ENCODE data around the gene SCYGR8.
"Not testable (repeated sequence)": the region's sequence is repeated elsewhere in the genome, so short reads cannot be mapped to it uniquely, and the experiment has no call there.

SCYGR8 gene

DNA sequence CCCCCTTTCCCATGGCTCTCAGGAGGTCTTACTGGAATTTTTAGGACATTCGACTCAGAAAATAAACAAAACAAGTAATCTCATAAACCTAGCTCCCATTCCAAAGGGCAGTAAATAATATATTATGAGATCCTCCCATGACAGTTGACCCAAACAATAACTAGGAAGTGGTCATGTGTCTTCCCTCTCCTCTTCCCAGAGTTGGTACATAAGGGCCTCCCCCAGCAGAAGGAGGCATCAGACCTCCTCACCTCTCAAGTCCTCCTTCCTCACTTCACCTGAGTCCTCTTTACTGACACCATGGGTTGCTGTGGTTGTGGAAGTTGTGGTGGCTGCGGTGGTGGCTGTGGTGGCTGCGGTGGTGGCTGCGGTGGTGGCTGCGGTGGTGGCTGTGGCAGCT, 17.7 kb upstream of the SCYGR8 start, which contains the start of gene SCYGR7:
Gene SCYGR7 (plus strand): TSS at position 301 of the 400 bp plus-strand sequence. CDS start 0 bp downstream, at position 301.
- H3K4me1 Mint-ChIP-seq: no peaks in the 10 kb centered on the region
- peaks cover 7% of the 10 kb centered on the region for H3K27me3 Mint-ChIP-seq
- no peaks in the 10 kb centered on the region for H3K9me3 Mint-ChIP-seq
- no peaks in the 10 kb centered on the region for H3K36me3 Mint-ChIP-seq
- H3K27ac Mint-ChIP-seq: no peak within 1 kb of the TSS
- no peak within 1 kb of the TSS for H3K4me3 Mint-ChIP-seq

- Mint-ChIP-seq H3K9me3 (no peaks in the 10 kb centered on the region), H3K4me1 (no peaks in the 10 kb centered on the region), H3K36me3 (no peaks in the 10 kb centered on the region), H3K27me3 (peaks cover 2% of the 10 kb centered on the region), H3K4me3 (no peak overlapping the region), H3K27ac (no peak overlapping the region)
Measured at GRCh38 chr2:227739351-227739750, 6.3 kb upstream of the SCYGR8 start.

DNA sequence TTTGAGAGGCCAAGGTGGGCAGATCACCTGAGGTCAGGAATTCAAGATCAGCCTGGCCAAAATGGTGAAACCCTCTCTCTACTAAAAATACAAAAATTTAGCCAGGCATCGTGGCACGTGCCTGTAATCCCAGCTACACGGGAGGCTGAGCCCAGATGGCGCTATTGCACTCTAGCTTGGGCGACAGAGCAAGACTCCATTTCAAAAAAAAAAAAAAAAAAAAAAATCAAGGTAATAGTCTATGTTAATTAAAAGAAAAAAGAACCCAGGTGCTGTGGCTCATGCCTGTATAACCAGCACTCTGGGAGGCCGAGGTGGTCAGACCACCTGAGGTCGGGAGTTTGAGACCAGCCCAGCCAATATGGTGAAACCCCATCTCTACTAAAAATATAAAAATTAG, 5.0 kb upstream of the SCYGR8 start:
- H3K27ac Mint-ChIP-seq, H3K4me1 Mint-ChIP-seq, H3K9me3 Mint-ChIP-seq, H3K4me3 Mint-ChIP-seq, H3K27me3 Mint-ChIP-seq, H3K36me3 Mint-ChIP-seq: not testable (repeated sequence)

- Mint-ChIP-seq H3K27ac (no peak overlapping the region), H3K4me3 (no peak overlapping the region), H3K36me3 (no peaks in the 10 kb centered on the region), H3K4me1 (no peaks in the 10 kb centered on the region), H3K27me3 (peaks cover 2% of the 10 kb centered on the region), H3K9me3 (no peaks in the 10 kb centered on the region)
Measured at GRCh38 chr2:227748079-227748478, 2.4 kb downstream of the SCYGR8 start.

- not testable (repeated sequence) for H3K36me3 Mint-ChIP-seq, H3K4me1 Mint-ChIP-seq, H3K27me3 Mint-ChIP-seq, H3K4me3 Mint-ChIP-seq, H3K27ac Mint-ChIP-seq, H3K9me3 Mint-ChIP-seq
Measured at GRCh38 chr2:227756261-227756660, 10.6 kb downstream of the SCYGR8 start.

DNA sequence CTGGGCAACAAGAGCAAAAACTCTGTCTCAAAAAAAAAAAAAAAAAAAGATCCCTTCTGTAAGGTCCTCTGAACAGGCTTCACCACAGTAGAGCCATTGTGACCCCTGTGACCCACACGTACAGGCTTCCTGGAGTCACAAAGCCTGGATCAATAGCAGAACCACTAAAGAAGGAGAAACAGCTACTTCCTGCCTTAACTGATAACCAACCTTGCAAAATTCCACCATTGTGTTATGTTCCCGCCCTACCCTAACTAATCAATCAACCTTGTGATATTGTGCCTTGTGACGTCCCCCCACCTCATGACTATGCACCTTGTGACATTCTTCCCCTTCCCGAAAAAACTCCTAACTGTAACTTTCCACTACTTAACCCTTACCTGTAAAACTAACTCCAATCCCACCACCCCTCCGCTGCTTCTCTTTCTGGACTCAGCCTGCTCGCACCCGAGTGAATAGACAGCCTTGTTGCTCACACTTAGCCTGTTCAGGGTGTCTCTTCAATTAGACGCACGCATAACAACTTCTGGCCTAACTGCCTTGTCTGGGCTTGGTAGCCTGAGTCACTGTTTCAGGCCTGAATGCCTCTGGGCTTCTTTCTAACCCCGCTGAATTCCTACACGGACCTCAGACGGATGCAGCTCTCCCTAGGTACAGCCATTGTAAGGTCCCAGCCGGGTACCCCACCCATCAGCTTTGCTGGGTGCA, 13.9 kb downstream of the SCYGR8 start:
- no peak overlapping the region for H3K4me3 Mint-ChIP-seq
- no peak overlapping the region for H3K27ac Mint-ChIP-seq
- H3K9me3 Mint-ChIP-seq: no peaks in the 10 kb centered on the region
- H3K27me3 Mint-ChIP-seq: peaks cover 4% of the 10 kb centered on the region
- H3K36me3 Mint-ChIP-seq: no peaks in the 10 kb centered on the region
- H3K4me1 Mint-ChIP-seq: no peaks in the 10 kb centered on the region

DNA sequence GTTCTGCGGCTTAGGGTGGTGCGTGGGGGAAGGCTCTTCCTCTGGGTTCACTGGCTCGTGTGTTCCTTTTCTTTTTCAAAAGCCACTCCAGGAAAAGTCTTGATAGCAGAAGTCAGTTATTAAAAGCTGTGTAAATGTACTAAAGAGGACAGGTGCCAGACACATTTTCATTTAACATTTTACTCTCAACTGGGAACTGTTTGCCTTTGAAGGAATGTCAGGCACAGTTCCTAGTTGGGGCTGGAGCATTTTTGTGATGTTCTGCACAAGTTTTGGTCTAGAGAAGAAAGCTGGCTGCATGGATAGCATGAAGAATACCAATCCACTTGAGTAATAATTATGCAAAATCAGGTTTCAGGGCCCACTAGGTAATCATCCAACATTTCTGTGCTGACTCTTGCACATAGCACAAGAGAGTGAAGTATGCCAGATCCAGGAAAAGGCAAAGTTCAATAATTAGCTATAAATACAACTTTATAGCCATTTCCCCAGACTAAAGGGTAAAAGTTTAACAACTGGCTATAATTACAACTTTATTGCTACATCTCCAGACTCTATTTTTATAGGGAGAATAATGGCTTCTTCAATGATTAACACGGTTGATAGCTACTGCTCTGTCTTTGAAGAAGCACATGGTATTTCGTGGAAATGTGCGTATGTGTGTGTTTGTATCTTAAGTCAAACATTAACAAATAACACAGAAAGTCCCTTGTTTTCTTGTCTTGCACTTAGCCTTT, 16.2 kb downstream of the SCYGR8 start:
- H3K4me3 Mint-ChIP-seq: no peak overlapping the region
- peaks cover 4% of the 10 kb centered on the region for H3K27me3 Mint-ChIP-seq
- peaks cover 3% of the 10 kb centered on the region for H3K4me1 Mint-ChIP-seq
- no peak overlapping the region for H3K27ac Mint-ChIP-seq
- H3K9me3 Mint-ChIP-seq: no peaks in the 10 kb centered on the region
- no peaks in the 10 kb centered on the region for H3K36me3 Mint-ChIP-seq

DNA sequence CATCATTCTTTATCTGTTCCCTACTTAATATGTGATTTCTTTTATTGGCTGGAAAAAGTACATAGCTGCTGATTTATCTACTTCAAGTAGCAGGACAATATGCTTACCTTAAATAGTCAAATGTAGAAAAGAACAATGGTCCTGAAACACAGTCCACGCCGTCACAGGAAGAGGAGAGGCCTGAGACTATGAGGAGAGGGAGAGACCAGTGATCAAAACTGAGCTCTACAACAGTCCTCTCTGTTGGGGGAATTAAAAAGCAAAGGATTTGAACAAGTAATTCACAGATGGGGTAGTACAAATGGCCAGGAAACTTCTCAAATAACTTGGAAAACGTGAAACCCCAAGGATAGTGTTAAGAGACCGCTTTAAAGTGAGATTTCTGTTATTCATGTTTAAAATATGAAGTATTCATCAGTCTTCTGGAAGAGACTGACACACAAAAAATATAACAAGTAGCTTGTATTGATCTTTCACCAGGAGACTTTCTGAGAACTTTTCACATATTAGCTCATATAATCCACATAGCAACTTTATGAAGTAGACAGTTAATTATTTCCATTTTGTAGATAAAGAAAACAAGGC, 20.2 kb downstream of the SCYGR8 start:
- Mint-ChIP-seq H3K27me3 (peaks cover 1% of the 10 kb centered on the region), H3K27ac (no peak overlapping the region), H3K4me3 (no peak overlapping the region), H3K36me3 (no peaks in the 10 kb centered on the region), H3K9me3 (no peaks in the 10 kb centered on the region), H3K4me1 (peaks cover 3% of the 10 kb centered on the region)

- Mint-ChIP-seq H3K4me3 (no peak overlapping the region), H3K4me1 (peaks cover 3% of the 10 kb centered on the region), H3K27me3 (no peaks in the 10 kb centered on the region), H3K27ac (no peak overlapping the region), H3K36me3 (no peaks in the 10 kb centered on the region), H3K9me3 (no peaks in the 10 kb centered on the region)
Measured at GRCh38 chr2:227766373-227766883, 20.7 kb downstream of the SCYGR8 start.

DNA sequence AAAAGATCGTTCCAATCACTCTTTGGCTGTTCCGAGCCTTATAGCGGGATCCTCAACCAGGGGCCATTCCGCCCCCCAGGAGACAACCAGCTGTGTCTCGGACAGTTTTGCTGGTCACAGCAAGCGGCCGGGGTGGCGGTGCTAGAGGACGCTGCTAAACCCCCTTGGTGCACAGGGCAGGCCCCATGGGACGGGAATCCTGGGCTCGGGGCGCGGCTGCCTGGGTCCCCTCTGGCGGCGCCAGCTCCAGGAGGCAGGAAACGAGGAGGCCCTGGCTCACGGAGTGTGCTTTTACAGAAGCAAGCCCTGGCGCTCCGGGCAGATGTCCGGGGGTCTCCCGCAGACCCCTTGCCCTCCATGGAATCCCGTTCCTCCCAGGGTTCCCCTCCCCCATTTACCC, 22.1 kb downstream of the SCYGR8 start:
- Mint-ChIP-seq H3K9me3 (no peaks in the 10 kb centered on the region), H3K4me1 (peaks cover 3% of the 10 kb centered on the region), H3K36me3 (no peaks in the 10 kb centered on the region), H3K4me3 (no peak overlapping the region), H3K27ac (no peak overlapping the region), H3K27me3 (no peaks in the 10 kb centered on the region)

DNA sequence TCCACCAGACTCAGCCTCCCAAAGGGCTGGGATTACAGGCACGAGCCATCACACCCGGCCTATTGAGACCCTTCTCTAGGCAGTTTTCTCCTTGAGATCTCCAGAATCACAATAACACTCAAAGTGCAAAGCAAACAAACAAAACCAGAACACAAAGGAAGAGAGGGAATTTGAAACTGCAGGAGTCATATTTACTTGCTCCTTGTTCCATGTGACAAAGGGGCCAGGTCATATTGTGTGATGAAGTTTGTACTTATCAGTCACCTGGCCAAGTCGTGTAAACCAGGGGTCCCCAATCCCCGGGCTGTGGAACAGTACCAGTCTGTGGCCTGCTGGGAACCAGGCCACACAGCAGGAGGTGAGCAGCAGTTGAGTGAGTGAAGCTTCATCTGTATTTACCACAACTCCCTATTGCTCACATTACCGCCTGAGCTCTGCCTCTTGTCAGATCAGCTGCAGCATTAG, 26.5 kb downstream of the SCYGR8 start:
- Mint-ChIP-seq H3K4me3 (no peak overlapping the region), H3K36me3 (no peaks in the 10 kb centered on the region), H3K4me1 (peaks cover 8% of the 10 kb centered on the region), H3K9me3 (no peaks in the 10 kb centered on the region), H3K27me3 (no peaks in the 10 kb centered on the region), H3K27ac (no peak overlapping the region)

- H3K9me3 Mint-ChIP-seq: no peaks in the 10 kb centered on the region
- H3K27me3 Mint-ChIP-seq: no peaks in the 10 kb centered on the region
- H3K4me1 Mint-ChIP-seq: peaks cover 8% of the 10 kb centered on the region
- H3K36me3 Mint-ChIP-seq: no peaks in the 10 kb centered on the region
- no peak overlapping the region for H3K27ac Mint-ChIP-seq
- no peak overlapping the region for H3K4me3 Mint-ChIP-seq
Measured at GRCh38 chr2:227772932-227773331, 27.2 kb downstream of the SCYGR8 start.

DNA sequence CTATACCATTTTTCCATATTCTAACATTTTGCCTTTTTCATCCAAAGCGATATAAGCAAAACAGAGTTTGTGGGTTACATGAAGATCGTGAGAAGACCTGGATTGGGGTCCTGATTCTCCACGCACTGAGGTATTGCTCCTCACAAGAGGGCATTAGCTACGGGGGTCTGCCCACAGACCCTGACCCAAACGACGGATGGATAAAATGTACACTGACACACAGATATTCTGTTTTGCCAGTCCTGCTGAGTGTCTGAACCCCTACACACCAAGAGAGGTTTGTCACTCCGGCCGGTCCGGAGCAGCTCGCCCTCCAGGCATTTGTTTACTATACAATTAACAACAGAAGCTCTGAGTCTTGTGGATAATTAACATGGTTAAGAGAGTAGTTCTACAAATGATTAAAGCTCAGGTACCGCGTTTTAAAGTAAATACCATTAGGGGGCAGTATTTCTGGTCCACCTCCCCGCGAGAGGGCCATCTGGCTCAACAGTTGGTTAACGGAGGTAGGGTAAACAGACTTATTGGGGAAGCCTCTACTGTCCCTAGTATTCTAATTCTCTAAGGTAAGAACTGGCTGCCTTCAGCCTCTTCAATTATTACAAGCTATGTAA, 28.4 kb downstream of the SCYGR8 start:
- Mint-ChIP-seq H3K9me3 (no peaks in the 10 kb centered on the region), H3K27ac (no peak overlapping the region), H3K4me1 (peaks cover 8% of the 10 kb centered on the region), H3K4me3 (no peak overlapping the region), H3K36me3 (no peaks in the 10 kb centered on the region), H3K27me3 (no peaks in the 10 kb centered on the region)

GRCh38 chr2:227774895-227775842, 29.5 kb downstream of the SCYGR8 start:
- Mint-ChIP-seq H3K4me1 (peaks cover 8% of the 10 kb centered on the region), H3K4me3 (no peak overlapping the region), H3K9me3 (no peaks in the 10 kb centered on the region), H3K27me3 (no peaks in the 10 kb centered on the region), H3K36me3 (no peaks in the 10 kb centered on the region), H3K27ac (no peak overlapping the region)

Measured in activated naive CD4-positive, alpha-beta T cell treated with anti-CD3 and anti-CD28 coated beads, Interleukin-2, amount 50 U/mL, for 24 hours (primary cell).